GM12878 (cell line): ENCODE measurements around the gene SHCBP1L.

Source experiments
- ASH2L ChIP-seq: fragments of 300-600, 200-600 bp; sonication (generic); IDR thresholded peaks from 2 replicates; pipeline ENCODE4 v1.6.1; 2017; ENCODE audit warnings: low read depth, mild to moderate bottlenecking, borderline replicate concordance
- BRCA1 ChIP-seq: IDR thresholded peaks from 2 replicates; pipeline ENCODE4 v1.6.1; 2011; ENCODE audit warnings: low read depth, low read length, improper control_type of control experiment
- CEBPB ChIP-seq, 2 experiments: fragments of 150-350 bp in 1 of 2; IDR thresholded peaks; 2 replicates each; pipeline ENCODE4 v1.6.1; 2012 to 2014; ENCODE audit warnings: low read depth in 2 of 2, low read length in 2 of 2, borderline replicate concordance in 1 of 2, inconsistent platforms in 1 of 2
- CHD4 ChIP-seq: fragments of 200-600 bp; sonication (generic); IDR thresholded peaks from 2 replicates; pipeline ENCODE4 v1.6.1; 2016; ENCODE audit warnings: mild to moderate bottlenecking
- GATAD2B ChIP-seq: fragments of 450-650 bp; conservative IDR thresholded peaks from 2 replicates; pipeline ENCODE4 v1.6.1; 2017; ENCODE audit warnings: low read depth, mild to moderate bottlenecking, moderate library complexity
- HDAC6 ChIP-seq: fragments of 200-600 bp; sonication (generic); IDR thresholded peaks from one replicate; pipeline ENCODE4 v1.8.0; 2017; ENCODE audit warnings: antibody characterized with exemption; ENCODE audit not compliant: unreplicated experiment
- NR2C2 ChIP-seq: IDR thresholded peaks from 2 replicates; pipeline ENCODE4 v1.6.1; 2011; ENCODE audit warnings: borderline replicate concordance, low read depth; ENCODE audit not compliant: control insufficient read depth, insufficient read length
- POLR2AphosphoS5 ChIP-seq: IDR thresholded peaks from 2 replicates; pipeline ENCODE4 v1.6.1; 2011; ENCODE audit warnings: mild to moderate bottlenecking, low read length, inconsistent platforms
- RFX5 ChIP-seq: IDR thresholded peaks from 2 replicates; pipeline ENCODE4 v1.6.1; 2011; ENCODE audit warnings: low read depth, low read length, improper control_type of control experiment
- SIN3A ChIP-seq: IDR thresholded peaks from 2 replicates; pipeline ENCODE4 v1.6.1; 2012; ENCODE audit warnings: low read depth, low read length, improper control_type of control experiment
- TF ChIP-seq, protein P1 (sequence below), 3 experiments: IDR thresholded peaks in 2 of 3; conservative IDR thresholded peaks in 1 of 3; 2 replicates each; pipeline ENCODE4 v1.5.1; 2011; ENCODE audit warnings: low read depth in 3 of 3, low read length in 3 of 3, mild to moderate bottlenecking in 3 of 3, control low read depth in 2 of 3, moderate library complexity in 2 of 3, inconsistent platforms in 1 of 3, mixed read lengths in 1 of 3; ENCODE audit not compliant: control insufficient read depth in 2 of 3, insufficient read depth in 1 of 3; ENCODE audit errors: extremely low read depth in 1 of 3
- TF ChIP-seq, protein P2 (sequence below): fragments of 450-650 bp; IDR thresholded peaks from 2 replicates; pipeline ENCODE4 v1.6.1; 2017; ENCODE audit warnings: low read depth, mild to moderate bottlenecking, moderate library complexity
- TF ChIP-seq, protein P3 (sequence below): fragments of 450-650 bp; IDR thresholded peaks from 2 replicates; pipeline ENCODE4 v1.6.1; 2016; ENCODE audit warnings: mild to moderate bottlenecking
- TF ChIP-seq, protein P4 (sequence below): IDR thresholded peaks from 2 replicates; pipeline ENCODE4 v1.6.1; 2011; ENCODE audit warnings: low read depth, mild to moderate bottlenecking, low read length, moderate library complexity, borderline replicate concordance; ENCODE audit errors: extremely low read depth

DNA sequence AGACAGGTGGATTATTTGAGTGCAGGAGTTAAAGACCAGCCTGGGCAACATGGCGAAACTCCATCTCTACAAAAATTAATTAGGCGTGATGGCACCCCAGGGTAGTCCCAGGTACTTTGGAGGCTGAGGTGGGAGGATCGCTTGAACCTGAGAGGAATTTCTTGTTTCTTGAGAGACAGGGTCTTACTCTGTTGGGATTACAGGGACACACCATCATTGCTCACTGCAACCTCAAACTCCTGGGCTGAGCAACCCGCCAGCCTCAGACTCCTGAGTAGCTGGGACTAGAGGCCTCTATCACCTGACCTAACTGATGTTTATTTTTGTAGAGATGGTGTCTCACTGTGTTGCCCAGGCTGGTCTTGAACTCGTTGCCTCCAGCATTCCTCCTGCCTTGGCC, 89.0 kb downstream of the SHCBP1L start:
- TF ChIP-seq, protein P1, sequence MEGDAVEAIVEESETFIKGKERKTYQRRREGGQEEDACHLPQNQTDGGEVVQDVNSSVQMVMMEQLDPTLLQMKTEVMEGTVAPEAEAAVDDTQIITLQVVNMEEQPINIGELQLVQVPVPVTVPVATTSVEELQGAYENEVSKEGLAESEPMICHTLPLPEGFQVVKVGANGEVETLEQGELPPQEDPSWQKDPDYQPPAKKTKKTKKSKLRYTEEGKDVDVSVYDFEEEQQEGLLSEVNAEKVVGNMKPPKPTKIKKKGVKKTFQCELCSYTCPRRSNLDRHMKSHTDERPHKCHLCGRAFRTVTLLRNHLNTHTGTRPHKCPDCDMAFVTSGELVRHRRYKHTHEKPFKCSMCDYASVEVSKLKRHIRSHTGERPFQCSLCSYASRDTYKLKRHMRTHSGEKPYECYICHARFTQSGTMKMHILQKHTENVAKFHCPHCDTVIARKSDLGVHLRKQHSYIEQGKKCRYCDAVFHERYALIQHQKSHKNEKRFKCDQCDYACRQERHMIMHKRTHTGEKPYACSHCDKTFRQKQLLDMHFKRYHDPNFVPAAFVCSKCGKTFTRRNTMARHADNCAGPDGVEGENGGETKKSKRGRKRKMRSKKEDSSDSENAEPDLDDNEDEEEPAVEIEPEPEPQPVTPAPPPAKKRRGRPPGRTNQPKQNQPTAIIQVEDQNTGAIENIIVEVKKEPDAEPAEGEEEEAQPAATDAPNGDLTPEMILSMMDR (IDR thresholded peaks at IDR 0.05 in 2 of 3, conservative IDR thresholded peaks at IDR 0.05 in 1 of 3; ENCODE audit: control insufficient read depth in 2 of 3, extremely low read depth in 1 of 3, insufficient read depth in 1 of 3, low read depth in 3 of 3, low read length in 3 of 3) = no peak
- TF ChIP-seq HDAC6 (no peak), BRCA1 (no peak), SIN3A (no peak), CHD4 (no peak), ASH2L (no peak), NR2C2 (no peak), CEBPB (IDR thresholded peaks at IDR 0.05; ENCODE audit: borderline replicate concordance in 1 of 2, low read depth in 2 of 2, low read length in 2 of 2) (no peak), POLR2AphosphoS5 (peak; percentile 57; the same call in 1 of the 2 replicates), RFX5 (no peak), GATAD2B (no peak)
- TF ChIP-seq, protein P2, sequence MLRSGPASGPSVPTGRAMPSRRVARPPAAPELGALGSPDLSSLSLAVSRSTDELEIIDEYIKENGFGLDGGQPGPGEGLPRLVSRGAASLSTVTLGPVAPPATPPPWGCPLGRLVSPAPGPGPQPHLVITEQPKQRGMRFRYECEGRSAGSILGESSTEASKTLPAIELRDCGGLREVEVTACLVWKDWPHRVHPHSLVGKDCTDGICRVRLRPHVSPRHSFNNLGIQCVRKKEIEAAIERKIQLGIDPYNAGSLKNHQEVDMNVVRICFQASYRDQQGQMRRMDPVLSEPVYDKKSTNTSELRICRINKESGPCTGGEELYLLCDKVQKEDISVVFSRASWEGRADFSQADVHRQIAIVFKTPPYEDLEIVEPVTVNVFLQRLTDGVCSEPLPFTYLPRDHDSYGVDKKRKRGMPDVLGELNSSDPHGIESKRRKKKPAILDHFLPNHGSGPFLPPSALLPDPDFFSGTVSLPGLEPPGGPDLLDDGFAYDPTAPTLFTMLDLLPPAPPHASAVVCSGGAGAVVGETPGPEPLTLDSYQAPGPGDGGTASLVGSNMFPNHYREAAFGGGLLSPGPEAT = no peak
- TF ChIP-seq, protein P3, sequence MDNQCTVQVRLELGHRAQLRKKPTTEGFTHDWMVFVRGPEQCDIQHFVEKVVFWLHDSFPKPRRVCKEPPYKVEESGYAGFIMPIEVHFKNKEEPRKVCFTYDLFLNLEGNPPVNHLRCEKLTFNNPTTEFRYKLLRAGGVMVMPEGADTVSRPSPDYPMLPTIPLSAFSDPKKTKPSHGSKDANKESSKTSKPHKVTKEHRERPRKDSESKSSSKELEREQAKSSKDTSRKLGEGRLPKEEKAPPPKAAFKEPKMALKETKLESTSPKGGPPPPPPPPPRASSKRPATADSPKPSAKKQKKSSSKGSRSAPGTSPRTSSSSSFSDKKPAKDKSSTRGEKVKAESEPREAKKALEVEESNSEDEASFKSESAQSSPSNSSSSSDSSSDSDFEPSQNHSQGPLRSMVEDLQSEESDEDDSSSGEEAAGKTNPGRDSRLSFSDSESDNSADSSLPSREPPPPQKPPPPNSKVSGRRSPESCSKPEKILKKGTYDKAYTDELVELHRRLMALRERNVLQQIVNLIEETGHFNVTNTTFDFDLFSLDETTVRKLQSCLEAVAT = no peak
- TF ChIP-seq, protein P4, sequence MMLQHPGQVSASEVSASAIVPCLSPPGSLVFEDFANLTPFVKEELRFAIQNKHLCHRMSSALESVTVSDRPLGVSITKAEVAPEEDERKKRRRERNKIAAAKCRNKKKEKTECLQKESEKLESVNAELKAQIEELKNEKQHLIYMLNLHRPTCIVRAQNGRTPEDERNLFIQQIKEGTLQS = no peak
